ENCODE data around the gene PCDH8. TPM values are rescaled to one million over a fixed set of nuclear protein-coding genes. Genes with fewer than 3 reads are reported as not detected.

PCDH8 gene
- total RNA-seq, 2 donors from 2014 or later: 0.15 to 0.21 TPM

GRCh38 chr13:52878831-52879230, 30.4 kb upstream of the PCDH8 start:
- intact Hi-C loops (cut with DNase I): no loop called here

GRCh38 chr13:52870143-52870542, 21.7 kb upstream of the PCDH8 start:
- TF ChIP-seq CTCF (IDR thresholded peaks at IDR 0.05): no peak
- Histone ChIP-seq H3K4me3 (no peak overlapping the region), H3K27me3 (no peaks in the 10 kb centered on the region), H3K36me3 (no peaks in the 10 kb centered on the region), H3K9me3 (no peaks in the 10 kb centered on the region), H3K4me1 (no peaks in the 10 kb centered on the region), H3K27ac (no peak overlapping the region), H3K9ac (ENCODE audit: low read depth in 2 of 2, low read length in 2 of 2) (no peak overlapping the region)
- intact Hi-C loops (cut with DNase I): no loop called here
- DNase-seq: no peak

More at GRCh38 chr13:52878831-52879230, 30.4 kb upstream of the PCDH8 start:
- H3K27ac ChIP-seq: no peak overlapping the region
- H3K27me3 ChIP-seq: no peaks in the 10 kb centered on the region
- H3K4me1 ChIP-seq: no peaks in the 10 kb centered on the region
- no peak overlapping the region for H3K4me3 ChIP-seq
- H3K36me3 ChIP-seq: no peaks in the 10 kb centered on the region
- TF ChIP-seq CTCF (IDR thresholded peaks at IDR 0.05): no peak
- no peak for DNase-seq
- no peaks in the 10 kb centered on the region for H3K9me3 ChIP-seq
- H3K9ac ChIP-seq (ENCODE audit: low read depth in 2 of 2, low read length in 2 of 2): no peak overlapping the region

- intact Hi-C loops (cut with DNase I): loop anchor here (10.0 kb wide), 1 partner anchor 285 kb away; no protein-coding TSS in a partner anchor
- Histone ChIP-seq H3K27me3 (no peaks in the 10 kb centered on the region), H3K4me3 (no peak overlapping the region), H3K4me1 (no peaks in the 10 kb centered on the region), H3K9me3 (no peaks in the 10 kb centered on the region), H3K36me3 (no peaks in the 10 kb centered on the region), H3K27ac (no peak overlapping the region), H3K9ac (ENCODE audit: low read depth in 2 of 2, low read length in 2 of 2) (no peak overlapping the region)
- DNase-seq: no peak
- no peak for TF ChIP-seq CTCF (IDR thresholded peaks at IDR 0.05)
Measured at GRCh38 chr13:52869621-52870020, 21.2 kb upstream of the PCDH8 start.

- intact Hi-C loops (cut with DNase I): loop anchor here (10.0 kb wide), 1 partner anchor 286 kb away; no protein-coding TSS in a partner anchor
- Histone ChIP-seq H3K4me3 (no peak overlapping the region), H3K9ac (ENCODE audit: low read depth in 2 of 2, low read length in 2 of 2) (no peak overlapping the region), H3K9me3 (no peaks in the 10 kb centered on the region), H3K36me3 (no peaks in the 10 kb centered on the region), H3K27me3 (no peaks in the 10 kb centered on the region), H3K4me1 (no peaks in the 10 kb centered on the region), H3K27ac (no peak overlapping the region)
- TF ChIP-seq CTCF (IDR thresholded peaks at IDR 0.05): no peak
- DNase-seq: no peak
Measured at GRCh38 chr13:52869050-52869449, 20.6 kb upstream of the PCDH8 start.

- Histone ChIP-seq H3K27ac (no peak overlapping the region), H3K9ac (ENCODE audit: low read depth in 2 of 2, low read length in 2 of 2) (no peak overlapping the region), H3K4me3 (no peak overlapping the region), H3K36me3 (no peaks in the 10 kb centered on the region), H3K9me3 (no peaks in the 10 kb centered on the region), H3K4me1 (no peaks in the 10 kb centered on the region), H3K27me3 (no peaks in the 10 kb centered on the region)
- intact Hi-C loops (cut with DNase I): loop anchor here (10.0 kb wide), 1 partner anchor 287 kb away; no protein-coding TSS in a partner anchor
- no peak for DNase-seq
- no peak for TF ChIP-seq CTCF (IDR thresholded peaks at IDR 0.05)
Measured at GRCh38 chr13:52868190-52868589, 19.8 kb upstream of the PCDH8 start.
